Panc1 (cell line): ENCODE measurements around the gene TMSB10. TPM values are rescaled to one million over a fixed set of nuclear protein-coding genes. Genes with fewer than 3 reads are reported as not detected.

Experiments
- ATAC-seq: fragments of 200-7000 bp; cut with Tn5 transposase; 2 replicates; pipeline ENCODE4 v1.9.1; 2020; ENCODE audit warnings: mild to moderate bottlenecking, moderate library complexity
- BruUV-seq: library from RNA; stranded (reverse); fragments of 400-500 nt; replicated peaks from 2 replicates; lab custom pipeline; 2021; lab: Mats Ljungman, UMichigan
- CTCF ChIA-PET: fragments of 300-600 bp; sonication (Branson Sonifier 250); formaldehyde crosslinking; loops from one replicate; lab custom pipeline; 2022; ENCODE audit warnings: antibody characterized with exemption; lab: Charles Lee
- POLR2A ChIA-PET: fragments of 300-600 bp; sonication (Branson Sonifier 250); formaldehyde crosslinking; loops from one replicate; lab custom pipeline; 2022; ENCODE audit warnings: antibody characterized with exemption; lab: Charles Lee
- DNase-seq: peaks from one replicate; pipeline ENCODE4 v3.0.0-alpha.2; 2010; ENCODE audit warnings: low read depth, low spot score
- H3K27ac ChIP-seq: 2 replicates; pipeline ENCODE4 v1.5.1; 2011; ENCODE audit warnings: mild to moderate bottlenecking, low read length, inconsistent platforms
- H3K27me3 ChIP-seq: fragments of 200-500 bp; sonication (Bioruptor generic); 2 replicates; pipeline ENCODE4 v1.6.0; 2014; ENCODE audit warnings: low read length, inconsistent platforms; ENCODE audit not compliant: control insufficient read depth, insufficient read depth
- H3K36me3 ChIP-seq: fragments of 200-500 bp; sonication (Bioruptor generic); 2 replicates; pipeline ENCODE4 v1.5.1; 2014; ENCODE audit warnings: inconsistent platforms, mild to moderate bottlenecking, low read length, moderate library complexity; ENCODE audit not compliant: control insufficient read depth, insufficient read depth
- H3K4me1 ChIP-seq: 2 replicates; pipeline ENCODE4 v1.5.1; 2011; ENCODE audit warnings: inconsistent platforms, mild to moderate bottlenecking, low read length, moderate library complexity; ENCODE audit not compliant: control insufficient read depth, insufficient read depth
- H3K4me3 ChIP-seq, 2 experiments: 2 replicates each; pipeline ENCODE4 v1.5.1; 2011 to 2012; ENCODE audit warnings: low read depth in 2 of 2, low read length in 2 of 2, mild to moderate bottlenecking in 2 of 2, inconsistent platforms in 1 of 2, moderate library complexity in 1 of 2
- H3K9me3 ChIP-seq: fragments of 200-500 bp; sonication (Bioruptor generic); 2 replicates; pipeline ENCODE4 v1.5.1; 2014; ENCODE audit warnings: low read depth, mild to moderate bottlenecking, inconsistent platforms, low read length, moderate library complexity; ENCODE audit not compliant: control insufficient read depth, insufficient read depth
- POLR2AphosphoS5 ChIP-seq: IDR thresholded peaks from 2 replicates; pipeline ENCODE4 v1.6.1; 2012; ENCODE audit warnings: mild to moderate bottlenecking, low read depth, low read length, moderate library complexity
- SIN3A ChIP-seq: IDR thresholded peaks from 2 replicates; pipeline ENCODE4 v1.6.1; 2012; ENCODE audit warnings: low read depth, mild to moderate bottlenecking, low read length, moderate library complexity, borderline replicate concordance; ENCODE audit not compliant: insufficient read depth
- TCF7L2 ChIP-seq: IDR thresholded peaks from 2 replicates; pipeline ENCODE4 v1.6.1; 2011; ENCODE audit warnings: mild to moderate bottlenecking, low read depth, low read length, inconsistent platforms
- in situ Hi-C: cut with HindIII; loops from 2 replicates; pipeline ENCODE4 v1.10.0; 2016; ENCODE audit warnings: low sequenced_read_pairs, low pct_unique_long_range_greater_than_20kb
- intact Hi-C: fragments of 100-400 bp; cut with micrococcal nuclease; formaldehyde crosslinking; loops from one replicate; pipeline ENCODE4 v1.10.0; 2022; ENCODE audit not compliant: unreplicated experiment
- total RNA-seq: library from RNA; stranded (reverse); gene quantifications from one replicate; pipeline ENCODE4 v1.2.1, GENCODE V29; 2021; ENCODE audit not compliant: unreplicated experiment
- TF ChIP-seq, protein P1 (sequence below): fragments of 450-650 bp; IDR thresholded peaks from 2 replicates; pipeline ENCODE4 v1.5.1; 2017; ENCODE audit warnings: mild to moderate bottlenecking
- TF ChIP-seq, protein P2 (sequence below), 2 experiments: IDR thresholded peaks; 2 replicates each; pipeline ENCODE4 v1.6.1; 2011 to 2012; ENCODE audit warnings: low read depth in 2 of 2, control low read depth in 1 of 2, low read length in 1 of 2, mild to moderate bottlenecking in 1 of 2, moderate library complexity in 1 of 2; ENCODE audit not compliant: insufficient read depth in 1 of 2

The TMSB10 gene
- total RNA-seq, 1 experiment from 2014 or later = 1,916 TPM

DNA sequence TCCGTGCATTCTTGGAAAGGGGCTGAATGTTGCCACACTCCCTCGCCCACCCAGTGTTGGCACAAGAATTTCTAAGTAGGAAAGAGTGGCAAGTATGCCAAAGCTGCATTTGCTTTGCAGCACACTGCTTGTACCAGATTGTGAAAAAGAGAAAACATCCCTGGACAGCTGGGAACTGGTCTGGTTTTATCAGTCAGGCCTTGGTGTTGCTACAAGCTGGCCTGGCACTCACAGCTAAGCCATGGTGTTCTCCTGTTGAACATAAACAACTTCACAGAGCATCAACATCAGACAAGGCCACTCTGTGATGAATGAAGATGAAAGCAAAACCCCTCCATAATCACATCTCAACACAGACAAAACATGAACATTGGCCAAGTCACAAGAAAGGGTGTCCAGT, 20.3 kb upstream of the TMSB10 start:
- CTCF ChIA-PET = no interaction called here
- TF ChIP-seq, protein P1, sequence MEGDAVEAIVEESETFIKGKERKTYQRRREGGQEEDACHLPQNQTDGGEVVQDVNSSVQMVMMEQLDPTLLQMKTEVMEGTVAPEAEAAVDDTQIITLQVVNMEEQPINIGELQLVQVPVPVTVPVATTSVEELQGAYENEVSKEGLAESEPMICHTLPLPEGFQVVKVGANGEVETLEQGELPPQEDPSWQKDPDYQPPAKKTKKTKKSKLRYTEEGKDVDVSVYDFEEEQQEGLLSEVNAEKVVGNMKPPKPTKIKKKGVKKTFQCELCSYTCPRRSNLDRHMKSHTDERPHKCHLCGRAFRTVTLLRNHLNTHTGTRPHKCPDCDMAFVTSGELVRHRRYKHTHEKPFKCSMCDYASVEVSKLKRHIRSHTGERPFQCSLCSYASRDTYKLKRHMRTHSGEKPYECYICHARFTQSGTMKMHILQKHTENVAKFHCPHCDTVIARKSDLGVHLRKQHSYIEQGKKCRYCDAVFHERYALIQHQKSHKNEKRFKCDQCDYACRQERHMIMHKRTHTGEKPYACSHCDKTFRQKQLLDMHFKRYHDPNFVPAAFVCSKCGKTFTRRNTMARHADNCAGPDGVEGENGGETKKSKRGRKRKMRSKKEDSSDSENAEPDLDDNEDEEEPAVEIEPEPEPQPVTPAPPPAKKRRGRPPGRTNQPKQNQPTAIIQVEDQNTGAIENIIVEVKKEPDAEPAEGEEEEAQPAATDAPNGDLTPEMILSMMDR = no peak
- TF ChIP-seq POLR2AphosphoS5 (no peak), SIN3A (no peak), TCF7L2 (no peak)
- TF ChIP-seq, protein P2, sequence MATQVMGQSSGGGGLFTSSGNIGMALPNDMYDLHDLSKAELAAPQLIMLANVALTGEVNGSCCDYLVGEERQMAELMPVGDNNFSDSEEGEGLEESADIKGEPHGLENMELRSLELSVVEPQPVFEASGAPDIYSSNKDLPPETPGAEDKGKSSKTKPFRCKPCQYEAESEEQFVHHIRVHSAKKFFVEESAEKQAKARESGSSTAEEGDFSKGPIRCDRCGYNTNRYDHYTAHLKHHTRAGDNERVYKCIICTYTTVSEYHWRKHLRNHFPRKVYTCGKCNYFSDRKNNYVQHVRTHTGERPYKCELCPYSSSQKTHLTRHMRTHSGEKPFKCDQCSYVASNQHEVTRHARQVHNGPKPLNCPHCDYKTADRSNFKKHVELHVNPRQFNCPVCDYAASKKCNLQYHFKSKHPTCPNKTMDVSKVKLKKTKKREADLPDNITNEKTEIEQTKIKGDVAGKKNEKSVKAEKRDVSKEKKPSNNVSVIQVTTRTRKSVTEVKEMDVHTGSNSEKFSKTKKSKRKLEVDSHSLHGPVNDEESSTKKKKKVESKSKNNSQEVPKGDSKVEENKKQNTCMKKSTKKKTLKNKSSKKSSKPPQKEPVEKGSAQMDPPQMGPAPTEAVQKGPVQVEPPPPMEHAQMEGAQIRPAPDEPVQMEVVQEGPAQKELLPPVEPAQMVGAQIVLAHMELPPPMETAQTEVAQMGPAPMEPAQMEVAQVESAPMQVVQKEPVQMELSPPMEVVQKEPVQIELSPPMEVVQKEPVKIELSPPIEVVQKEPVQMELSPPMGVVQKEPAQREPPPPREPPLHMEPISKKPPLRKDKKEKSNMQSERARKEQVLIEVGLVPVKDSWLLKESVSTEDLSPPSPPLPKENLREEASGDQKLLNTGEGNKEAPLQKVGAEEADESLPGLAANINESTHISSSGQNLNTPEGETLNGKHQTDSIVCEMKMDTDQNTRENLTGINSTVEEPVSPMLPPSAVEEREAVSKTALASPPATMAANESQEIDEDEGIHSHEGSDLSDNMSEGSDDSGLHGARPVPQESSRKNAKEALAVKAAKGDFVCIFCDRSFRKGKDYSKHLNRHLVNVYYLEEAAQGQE (IDR thresholded peaks at IDR 0.05; ENCODE audit: insufficient read depth in 1 of 2, low read depth in 2 of 2, low read length in 1 of 2) = no peak

DNA sequence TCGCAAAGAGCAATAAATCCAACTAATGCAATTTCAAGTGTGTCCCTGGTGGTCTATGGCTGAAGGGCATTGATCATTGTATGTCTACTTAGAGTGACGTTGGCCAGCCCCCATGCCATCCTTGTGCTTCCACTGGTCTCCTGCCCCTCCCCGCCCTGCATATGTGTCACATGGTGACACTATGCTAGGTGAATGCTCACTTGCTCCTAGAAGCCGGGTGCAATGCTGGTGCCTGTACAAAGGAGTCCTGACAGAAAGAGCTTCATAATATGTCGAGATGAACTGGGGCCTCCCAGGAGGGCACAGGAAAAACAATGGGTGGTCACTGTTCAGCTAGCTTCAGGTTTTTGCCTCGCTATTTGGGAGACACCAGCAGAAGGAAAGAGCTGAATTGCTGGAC, 18.7 kb upstream of the TMSB10 start:
- Histone ChIP-seq H3K4me3 (no peak overlapping the region), H3K36me3 (no peaks in the 10 kb centered on the region), H3K27me3 (peaks cover 1% of the 10 kb centered on the region; the same call in 1 of the 2 replicates), H3K4me1 (0 out of 2 replicates have a peak, but pooled peaks cover 2% of the 10 kb centered on the region), H3K27ac (no peak overlapping the region), H3K9me3 (no peaks in the 10 kb centered on the region)
- POLR2A ChIA-PET = no interaction called here
- no peak for ATAC-seq
- no TSS peak for BruUV-seq
- CTCF ChIA-PET = no interaction called here
- TF ChIP-seq TCF7L2 (no peak), POLR2AphosphoS5 (no peak), SIN3A (no peak)
- TF ChIP-seq, protein P1 = no peak
- TF ChIP-seq, protein P2 (IDR thresholded peaks at IDR 0.05; ENCODE audit: insufficient read depth in 1 of 2, low read depth in 2 of 2, low read length in 1 of 2) = no peak
- intact Hi-C loops = no loop called here
- DNase-seq = no peak
- in situ Hi-C loops = no loop called here

More for the DNA sequence above, 20.3 kb upstream of the TMSB10 start:
- intact Hi-C loops = no loop called here
- in situ Hi-C loops = no loop called here
- BruUV-seq = no TSS peak
- Histone ChIP-seq H3K27me3 (peaks cover 9% of the 10 kb centered on the region), H3K9me3 (no peaks in the 10 kb centered on the region), H3K36me3 (no peaks in the 10 kb centered on the region), H3K27ac (no peak overlapping the region), H3K4me3 (no peak overlapping the region), H3K4me1 (peaks cover 11% of the 10 kb centered on the region)
- POLR2A ChIA-PET = no interaction called here
- ATAC-seq = no peak
- DNase-seq = no peak
